Gastroesophageal sphincter (tissue), 3 donors: Measurements from ENCODE around the gene KCNK18.

Source experiments
- EP300 ChIP-seq: sonication (generic); formaldehyde crosslinking; IDR thresholded peaks from one replicate; pipeline ENCODE4 v1.6.1; 2017; ENCODE audit warnings: antibody characterized with exemption, mild to moderate bottlenecking
- POLR2A ChIP-seq, 2 donors: fragments of 450-650 bp; IDR thresholded peaks; one replicate each; pipeline ENCODE4 v1.6.1; 2017; ENCODE audit warnings: antibody characterized with exemption in 2 of 2, mild to moderate bottlenecking in 2 of 2, moderate library complexity in 1 of 2
- POLR2AphosphoS5 ChIP-seq: sonication (generic); formaldehyde crosslinking; IDR thresholded peaks from one replicate; pipeline ENCODE4 v1.6.1; 2017; ENCODE audit warnings: antibody characterized with exemption
- TF ChIP-seq, protein P1 (sequence below), 4 experiments: fragments of 200-600 bp in 2 of 4; fragments of 450-650 bp in 2 of 4; sonication (generic) in 1 of 4; IDR thresholded peaks; one replicate each; pipeline ENCODE4 v1.5.1; 2017 to 2019; ENCODE audit warnings: antibody characterized with exemption in 4 of 4, mild to moderate bottlenecking in 2 of 4, moderate library complexity in 2 of 4

DNA sequence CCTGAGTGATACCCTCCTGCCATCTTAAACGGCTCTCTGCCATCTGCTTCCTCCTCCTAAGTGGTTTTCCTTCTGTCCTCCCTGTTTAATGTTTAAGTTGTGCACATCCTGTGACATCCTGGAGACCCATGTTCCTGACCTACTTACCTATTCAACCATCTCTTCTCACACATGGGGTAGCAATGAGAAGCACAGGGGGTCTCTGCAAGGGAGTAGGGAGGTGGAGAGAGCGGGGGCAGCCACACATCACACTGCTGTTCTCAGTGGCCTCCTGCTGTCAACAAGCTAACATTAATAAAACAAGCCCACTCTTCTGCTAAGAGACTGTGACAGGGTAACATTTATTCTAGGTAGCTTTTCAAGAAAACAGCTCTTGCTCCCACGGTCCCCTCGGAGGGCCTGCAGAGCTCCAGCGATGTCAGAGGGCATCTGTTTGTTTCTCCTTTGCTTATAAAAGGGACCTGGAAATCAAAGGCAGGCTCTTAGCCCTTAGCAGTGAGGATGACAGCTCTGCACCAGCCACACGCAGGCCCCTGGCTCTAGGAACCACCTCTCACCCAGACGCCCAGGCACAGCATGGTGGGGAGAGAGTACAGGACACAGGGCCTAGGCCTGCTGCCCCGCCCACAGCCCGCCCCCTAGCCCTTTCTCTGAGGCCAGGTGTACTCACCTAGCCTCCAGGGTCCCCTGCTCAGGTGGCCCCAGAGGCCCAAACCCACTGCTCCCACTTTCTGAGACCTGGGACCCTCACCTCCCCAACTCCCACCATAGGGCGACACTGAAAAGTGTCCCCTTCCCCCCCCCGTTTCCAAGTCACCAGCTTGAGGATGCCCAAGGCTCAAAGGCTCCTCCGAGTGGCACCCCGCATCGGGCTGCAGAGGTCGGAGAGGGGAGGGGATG, 42.7 kb downstream of the KCNK18 start:
- TF ChIP-seq POLR2AphosphoS5, result no peak
- TF ChIP-seq, protein P1, sequence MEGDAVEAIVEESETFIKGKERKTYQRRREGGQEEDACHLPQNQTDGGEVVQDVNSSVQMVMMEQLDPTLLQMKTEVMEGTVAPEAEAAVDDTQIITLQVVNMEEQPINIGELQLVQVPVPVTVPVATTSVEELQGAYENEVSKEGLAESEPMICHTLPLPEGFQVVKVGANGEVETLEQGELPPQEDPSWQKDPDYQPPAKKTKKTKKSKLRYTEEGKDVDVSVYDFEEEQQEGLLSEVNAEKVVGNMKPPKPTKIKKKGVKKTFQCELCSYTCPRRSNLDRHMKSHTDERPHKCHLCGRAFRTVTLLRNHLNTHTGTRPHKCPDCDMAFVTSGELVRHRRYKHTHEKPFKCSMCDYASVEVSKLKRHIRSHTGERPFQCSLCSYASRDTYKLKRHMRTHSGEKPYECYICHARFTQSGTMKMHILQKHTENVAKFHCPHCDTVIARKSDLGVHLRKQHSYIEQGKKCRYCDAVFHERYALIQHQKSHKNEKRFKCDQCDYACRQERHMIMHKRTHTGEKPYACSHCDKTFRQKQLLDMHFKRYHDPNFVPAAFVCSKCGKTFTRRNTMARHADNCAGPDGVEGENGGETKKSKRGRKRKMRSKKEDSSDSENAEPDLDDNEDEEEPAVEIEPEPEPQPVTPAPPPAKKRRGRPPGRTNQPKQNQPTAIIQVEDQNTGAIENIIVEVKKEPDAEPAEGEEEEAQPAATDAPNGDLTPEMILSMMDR (IDR thresholded peaks at IDR 0.05), result no peak
- no peak for TF ChIP-seq POLR2A (IDR thresholded peaks at IDR 0.05)
- no peak for TF ChIP-seq EP300
